ENCODE data around the gene TCIRG1. TPM values are rescaled to one million over a fixed set of nuclear protein-coding genes. Genes with fewer than 3 reads are reported as not detected.

Gene TCIRG1
- total RNA-seq, 1 donor from 2014 or later = 46.8 TPM

DNA sequence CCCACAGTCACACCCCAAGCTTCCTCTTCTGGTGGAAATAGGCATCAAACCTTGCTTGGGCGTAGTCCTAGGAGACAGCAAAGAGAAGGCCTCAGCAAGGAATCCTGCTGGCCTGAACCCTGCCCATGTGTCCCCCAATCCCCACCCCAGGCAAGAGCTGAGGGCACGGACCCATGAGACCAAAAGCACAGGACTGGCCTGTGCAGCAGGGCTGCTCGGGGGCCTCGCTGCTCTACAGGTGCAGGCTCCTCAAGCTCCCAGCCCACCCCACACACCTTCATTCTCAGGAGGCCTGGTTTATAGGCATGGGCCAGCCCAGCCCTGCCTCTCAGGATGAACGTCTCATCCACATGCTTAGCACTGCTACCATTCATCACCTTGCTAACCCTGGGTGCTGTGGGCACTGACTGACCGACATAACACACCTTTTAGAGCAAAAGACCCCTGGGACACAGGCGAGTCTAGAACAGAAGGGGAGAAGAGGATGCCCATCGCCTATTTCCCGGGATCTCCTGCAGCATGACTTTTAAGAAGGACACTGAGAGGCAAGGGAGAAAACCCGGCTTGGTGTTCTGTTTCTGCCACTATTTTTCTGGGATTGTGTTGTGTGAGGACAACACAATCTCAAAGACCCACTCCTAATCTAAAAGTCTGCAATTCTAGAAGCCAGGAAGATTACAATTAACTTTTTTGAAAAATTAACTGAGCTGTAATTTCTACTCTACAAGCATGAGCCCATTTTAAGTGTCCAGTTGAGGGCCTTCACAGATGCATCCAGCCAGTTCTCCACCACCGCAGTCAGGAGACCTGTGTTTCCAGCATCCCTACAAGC, 15.4 kb downstream of the TCIRG1 start:
- TF ChIP-seq, protein P1, sequence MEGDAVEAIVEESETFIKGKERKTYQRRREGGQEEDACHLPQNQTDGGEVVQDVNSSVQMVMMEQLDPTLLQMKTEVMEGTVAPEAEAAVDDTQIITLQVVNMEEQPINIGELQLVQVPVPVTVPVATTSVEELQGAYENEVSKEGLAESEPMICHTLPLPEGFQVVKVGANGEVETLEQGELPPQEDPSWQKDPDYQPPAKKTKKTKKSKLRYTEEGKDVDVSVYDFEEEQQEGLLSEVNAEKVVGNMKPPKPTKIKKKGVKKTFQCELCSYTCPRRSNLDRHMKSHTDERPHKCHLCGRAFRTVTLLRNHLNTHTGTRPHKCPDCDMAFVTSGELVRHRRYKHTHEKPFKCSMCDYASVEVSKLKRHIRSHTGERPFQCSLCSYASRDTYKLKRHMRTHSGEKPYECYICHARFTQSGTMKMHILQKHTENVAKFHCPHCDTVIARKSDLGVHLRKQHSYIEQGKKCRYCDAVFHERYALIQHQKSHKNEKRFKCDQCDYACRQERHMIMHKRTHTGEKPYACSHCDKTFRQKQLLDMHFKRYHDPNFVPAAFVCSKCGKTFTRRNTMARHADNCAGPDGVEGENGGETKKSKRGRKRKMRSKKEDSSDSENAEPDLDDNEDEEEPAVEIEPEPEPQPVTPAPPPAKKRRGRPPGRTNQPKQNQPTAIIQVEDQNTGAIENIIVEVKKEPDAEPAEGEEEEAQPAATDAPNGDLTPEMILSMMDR (IDR thresholded peaks at IDR 0.05; ENCODE audit: insufficient read depth, low read length, poor library complexity, severe bottlenecking) = no peak
- no peak for DNase-seq (ENCODE audit: low read depth)
- Histone ChIP-seq H3K4me3 (ENCODE audit: low read depth, low read length) (no peak overlapping the region), H3K27me3 (ENCODE audit: control insufficient read depth, insufficient read depth, low read length) (no peaks in the 10 kb centered on the region), H3K36me3 (ENCODE audit: control insufficient read depth, insufficient read depth, low read length) (peaks cover 3% of the 10 kb centered on the region)

DNA sequence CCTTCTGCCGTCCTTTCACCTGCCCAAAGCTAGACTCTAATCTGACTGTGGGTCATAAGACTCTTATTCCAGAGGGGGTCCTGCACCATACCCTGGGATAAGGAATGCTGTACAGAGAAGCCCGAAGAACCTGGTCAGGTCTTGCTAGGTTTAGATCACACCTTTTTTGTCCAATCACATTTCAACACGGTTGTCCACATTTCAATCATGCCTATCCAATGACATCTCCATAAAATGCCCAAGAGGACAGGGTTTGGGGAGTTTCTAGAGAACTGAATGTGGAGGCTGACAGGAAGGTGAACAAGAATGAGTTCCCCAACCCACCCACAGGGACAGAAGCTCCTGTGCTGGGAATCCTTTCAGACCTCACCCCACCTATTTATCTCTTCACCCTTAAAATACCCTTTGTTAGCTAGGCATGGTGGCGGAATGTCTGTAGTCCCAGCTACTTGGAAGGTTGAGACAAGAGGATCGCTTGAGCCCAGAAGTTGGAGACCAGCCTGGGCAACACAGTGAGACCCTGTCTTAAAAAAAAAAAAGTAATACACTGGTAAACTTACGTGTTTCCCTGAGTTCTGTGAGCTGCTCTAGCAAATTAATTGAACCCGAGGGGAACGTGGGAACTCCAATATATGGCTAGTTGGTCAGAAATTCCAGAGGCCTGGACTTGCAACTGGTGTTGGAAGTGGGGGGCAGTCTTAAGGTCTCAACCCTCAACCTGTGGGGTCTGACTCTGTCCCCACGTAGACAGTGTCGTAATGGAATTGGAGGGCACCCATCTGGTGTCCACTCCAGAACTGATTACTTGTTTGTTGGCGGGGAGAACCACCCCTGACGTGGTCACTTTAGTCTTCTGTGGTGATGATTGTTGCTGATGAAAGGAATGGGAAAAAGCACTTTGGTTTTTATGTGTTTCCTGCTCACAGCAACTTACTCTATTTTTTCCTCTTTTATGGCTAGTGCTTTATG, 17.8 kb downstream of the TCIRG1 start:
- H3K27me3 ChIP-seq (ENCODE audit: control insufficient read depth, insufficient read depth, low read length) = no peaks in the 10 kb centered on the region
- no peak for DNase-seq (ENCODE audit: low read depth)
- peaks cover 2% of the 10 kb centered on the region for H3K36me3 ChIP-seq (ENCODE audit: control insufficient read depth, insufficient read depth, low read length)
- no peak overlapping the region for H3K4me3 ChIP-seq (ENCODE audit: low read depth, low read length)
- TF ChIP-seq, protein P1 (IDR thresholded peaks at IDR 0.05; ENCODE audit: insufficient read depth, low read length, poor library complexity, severe bottlenecking) = no peak

DNA sequence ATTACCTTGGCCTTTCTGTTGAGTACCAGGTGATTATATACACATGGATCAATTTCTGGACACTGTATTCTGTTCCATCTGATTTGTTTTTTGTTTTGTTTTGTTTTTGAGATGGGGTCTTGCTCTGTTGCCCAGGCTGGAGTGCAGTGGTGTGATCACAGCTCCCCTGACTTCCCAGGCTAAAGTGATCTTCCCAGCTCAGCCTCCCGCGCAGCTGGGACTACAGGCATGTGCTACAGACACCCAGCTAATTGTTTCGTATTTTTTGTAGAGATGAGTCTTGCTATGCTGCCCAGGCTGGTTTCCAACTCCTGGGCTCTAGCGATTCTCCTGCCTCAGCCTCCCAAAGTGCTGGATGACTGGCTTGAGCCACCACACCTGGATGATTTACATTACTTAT, 19.0 kb downstream of the TCIRG1 start:
- no peaks in the 10 kb centered on the region for H3K27me3 ChIP-seq (ENCODE audit: control insufficient read depth, insufficient read depth, low read length)
- DNase-seq (ENCODE audit: low read depth) = no peak
- H3K4me3 ChIP-seq (ENCODE audit: low read depth, low read length) = no peak overlapping the region
- TF ChIP-seq, protein P1 (IDR thresholded peaks at IDR 0.05; ENCODE audit: insufficient read depth, low read length, poor library complexity, severe bottlenecking) = no peak
- peaks cover 2% of the 10 kb centered on the region for H3K36me3 ChIP-seq (ENCODE audit: control insufficient read depth, insufficient read depth, low read length)

DNA sequence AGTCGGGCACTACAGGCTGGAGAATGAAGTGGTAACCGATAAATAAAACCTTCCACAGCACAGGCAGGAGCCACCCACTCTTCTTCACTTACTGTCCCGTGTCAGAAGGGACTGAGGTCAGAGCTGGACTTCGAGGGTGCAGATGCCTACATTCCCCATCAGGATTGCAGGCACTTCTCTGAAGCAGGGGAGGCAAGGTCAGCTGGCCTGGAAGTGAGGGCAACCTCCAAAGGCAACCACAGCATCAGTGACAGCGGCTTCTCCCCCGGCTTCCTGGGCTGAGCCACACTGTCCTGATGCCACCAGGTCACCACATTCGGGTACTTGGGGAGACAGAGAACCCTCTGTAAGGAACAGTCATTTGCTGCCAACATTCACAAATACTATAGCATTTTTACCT, 22.7 kb downstream of the TCIRG1 start:
- Histone ChIP-seq H3K36me3 (ENCODE audit: control insufficient read depth, insufficient read depth, low read length) (peaks cover 3% of the 10 kb centered on the region), H3K27me3 (ENCODE audit: control insufficient read depth, insufficient read depth, low read length) (no peaks in the 10 kb centered on the region), H3K4me3 (ENCODE audit: low read depth, low read length) (no peak overlapping the region)
- DNase-seq (ENCODE audit: low read depth) = no peak
- TF ChIP-seq, protein P1 (IDR thresholded peaks at IDR 0.05; ENCODE audit: insufficient read depth, low read length, poor library complexity, severe bottlenecking) = no peak

DNA sequence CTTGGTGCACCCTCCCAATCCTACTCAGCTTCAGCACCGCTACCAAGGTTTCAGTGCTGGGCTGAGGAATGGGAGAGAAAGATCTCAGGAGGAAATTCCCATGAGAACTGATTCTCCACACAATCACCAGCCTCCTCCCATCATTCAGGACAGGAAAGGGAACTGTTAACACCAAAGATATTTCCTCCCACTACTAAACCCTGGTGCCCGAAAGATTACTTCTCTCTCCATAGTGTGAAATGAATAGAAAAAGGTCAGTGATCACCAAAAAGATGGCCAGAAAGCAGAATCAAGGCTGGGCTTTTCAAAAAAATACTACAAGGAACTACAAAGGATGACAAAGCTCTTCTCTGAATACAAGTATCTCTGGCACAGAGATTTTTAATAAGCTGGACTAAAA, 26.1 kb downstream of the TCIRG1 start:
- TF ChIP-seq, protein P1 (IDR thresholded peaks at IDR 0.05; ENCODE audit: insufficient read depth, low read length, poor library complexity, severe bottlenecking) = no peak
- no peak for DNase-seq (ENCODE audit: low read depth)
- Histone ChIP-seq H3K27me3 (ENCODE audit: control insufficient read depth, insufficient read depth, low read length) (no peaks in the 10 kb centered on the region), H3K36me3 (ENCODE audit: control insufficient read depth, insufficient read depth, low read length) (peaks cover 3% of the 10 kb centered on the region), H3K4me3 (ENCODE audit: low read depth, low read length) (no peak overlapping the region)
